Stomach (tissue), 4 donors: Measurements from ENCODE around the gene HEPH.
"Not testable (repeated sequence)": the region's sequence is repeated elsewhere in the genome, so short reads cannot be mapped to it uniquely, and the experiment has no call there.

ENCODE experiments used
- POLR2A ChIP-seq, 4 donors: fragments of 450-650 bp; IDR thresholded peaks; one replicate each; pipeline ENCODE4 v1.6.1; 2016; ENCODE audit warnings: antibody characterized with exemption in 4 of 4, control low read depth in 2 of 4, mild to moderate bottlenecking in 1 of 4, moderate library complexity in 1 of 4
- TF ChIP-seq, protein P1 (sequence below), 7 experiments: fragments of 450-650 bp in 4 of 7; fragments of 200-600 bp in 3 of 7; sonication (generic) in 3 of 7; IDR thresholded peaks; one replicate each; pipeline ENCODE4 v1.5.1; 2016 to 2019; ENCODE audit warnings: antibody characterized with exemption in 7 of 7, control low read depth in 2 of 7, mild to moderate bottlenecking in 1 of 7

- TF ChIP-seq, protein P1, sequence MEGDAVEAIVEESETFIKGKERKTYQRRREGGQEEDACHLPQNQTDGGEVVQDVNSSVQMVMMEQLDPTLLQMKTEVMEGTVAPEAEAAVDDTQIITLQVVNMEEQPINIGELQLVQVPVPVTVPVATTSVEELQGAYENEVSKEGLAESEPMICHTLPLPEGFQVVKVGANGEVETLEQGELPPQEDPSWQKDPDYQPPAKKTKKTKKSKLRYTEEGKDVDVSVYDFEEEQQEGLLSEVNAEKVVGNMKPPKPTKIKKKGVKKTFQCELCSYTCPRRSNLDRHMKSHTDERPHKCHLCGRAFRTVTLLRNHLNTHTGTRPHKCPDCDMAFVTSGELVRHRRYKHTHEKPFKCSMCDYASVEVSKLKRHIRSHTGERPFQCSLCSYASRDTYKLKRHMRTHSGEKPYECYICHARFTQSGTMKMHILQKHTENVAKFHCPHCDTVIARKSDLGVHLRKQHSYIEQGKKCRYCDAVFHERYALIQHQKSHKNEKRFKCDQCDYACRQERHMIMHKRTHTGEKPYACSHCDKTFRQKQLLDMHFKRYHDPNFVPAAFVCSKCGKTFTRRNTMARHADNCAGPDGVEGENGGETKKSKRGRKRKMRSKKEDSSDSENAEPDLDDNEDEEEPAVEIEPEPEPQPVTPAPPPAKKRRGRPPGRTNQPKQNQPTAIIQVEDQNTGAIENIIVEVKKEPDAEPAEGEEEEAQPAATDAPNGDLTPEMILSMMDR (IDR thresholded peaks at IDR 0.05) = not testable (repeated sequence)
- not testable (repeated sequence) for TF ChIP-seq POLR2A (IDR thresholded peaks at IDR 0.05)
Measured at GRCh38 chrX:66121354-66121753, 42.7 kb upstream of the HEPH start.
